ENCODE data around the gene PAMR1. TPM values are rescaled to one million over a fixed set of nuclear protein-coding genes. Genes with fewer than 3 reads are reported as not detected.

PAMR1 gene
- total RNA-seq, 1 experiment from 2014 or later: 0.62 TPM

GRCh38 chr11:35388061-35388460 is 137.4 kb downstream of the PAMR1 start:
- peaks cover 8% of the 10 kb centered on the region for H3K4me1 ChIP-seq (ENCODE audit: insufficient read depth, low read length, poor library complexity, severe bottlenecking)
- H3K36me3 ChIP-seq (ENCODE audit: insufficient read depth, low read length, poor library complexity, severe bottlenecking): no peaks in the 10 kb centered on the region
- intact Hi-C loops (cut with micrococcal nuclease; ENCODE audit: unreplicated experiment): no loop called here
- DNase-seq (ENCODE audit: low spot score): no peak
- H3K9me3 ChIP-seq (ENCODE audit: low read depth, low read length, poor library complexity, severe bottlenecking): no peaks in the 10 kb centered on the region
- no peak overlapping the region for H3K4me3 ChIP-seq (ENCODE audit: low read depth, low read length, poor library complexity, severe bottlenecking)
- ChIA-PET POLR2A (ENCODE audit: low non-redundant PET) (no interaction called here), CTCF (interaction anchor here (0.6 to 1.4 kb wide), 3 partner anchors 390 to 875 kb away, joined by 3 to 5 read pairs (median 4); no protein-coding TSS in a partner anchor)
- no peak overlapping the region for H3K27ac ChIP-seq (ENCODE audit: low read depth, low read length, poor library complexity, severe bottlenecking)
- TF ChIP-seq CTCF (conservative IDR thresholded peaks at IDR 0.05; ENCODE audit: low read depth, low read length): no peak
- TF ChIP-seq EZH2 (IDR thresholded peaks at IDR 0.05; ENCODE audit: borderline replicate concordance, low read depth, low read length, poor library complexity, severe bottlenecking): no peak
- H3K27me3 ChIP-seq (replicated peaks; ENCODE audit: insufficient read depth, low read depth, low read length, poor library complexity): peaks cover 19% of the 10 kb centered on the region
- BruUV-seq (replicated peaks): no TSS peak

- no peak overlapping the region for H3K4me3 ChIP-seq (ENCODE audit: low read depth, low read length, poor library complexity, severe bottlenecking)
- TF ChIP-seq EZH2 (IDR thresholded peaks at IDR 0.05; ENCODE audit: borderline replicate concordance, low read depth, low read length, poor library complexity, severe bottlenecking): no peak
- TF ChIP-seq CTCF (conservative IDR thresholded peaks at IDR 0.05; ENCODE audit: low read depth, low read length): no peak
- POLR2A ChIA-PET (ENCODE audit: low non-redundant PET): no interaction called here
- no peak overlapping the region for H3K27ac ChIP-seq (ENCODE audit: low read depth, low read length, poor library complexity, severe bottlenecking)
- CTCF ChIA-PET: interaction anchor here (0.8 to 1.4 kb wide), 2 partner anchors 390 to 461 kb away, joined by 4 to 5 read pairs; no protein-coding TSS in a partner anchor
- intact Hi-C loops (cut with micrococcal nuclease; ENCODE audit: unreplicated experiment): no loop called here
- H3K4me1 ChIP-seq (ENCODE audit: insufficient read depth, low read length, poor library complexity, severe bottlenecking): peaks cover under 1% of the 10 kb centered on the region
- BruUV-seq (replicated peaks): no TSS peak
- H3K36me3 ChIP-seq (ENCODE audit: insufficient read depth, low read length, poor library complexity, severe bottlenecking): no peaks in the 10 kb centered on the region
- H3K9me3 ChIP-seq (ENCODE audit: low read depth, low read length, poor library complexity, severe bottlenecking): no peaks in the 10 kb centered on the region
- peaks cover 24% of the 10 kb centered on the region for H3K27me3 ChIP-seq (replicated peaks; ENCODE audit: insufficient read depth, low read depth, low read length, poor library complexity)
- DNase-seq (ENCODE audit: low spot score): peak; percentile 35
Measured at GRCh38 chr11:35387111-35387982, 138.1 kb downstream of the PAMR1 start.

GRCh38 chr11:35383953-35384352 is 141.5 kb downstream of the PAMR1 start:
- ChIA-PET POLR2A (ENCODE audit: low non-redundant PET) (no interaction called here), CTCF (no interaction called here)
- H3K27me3 ChIP-seq (replicated peaks; ENCODE audit: insufficient read depth, low read depth, low read length, poor library complexity): peaks cover 53% of the 10 kb centered on the region
- H3K4me1 ChIP-seq (ENCODE audit: insufficient read depth, low read length, poor library complexity, severe bottlenecking): no peaks in the 10 kb centered on the region
- no peak for DNase-seq (ENCODE audit: low spot score)
- no peaks in the 10 kb centered on the region for H3K9me3 ChIP-seq (ENCODE audit: low read depth, low read length, poor library complexity, severe bottlenecking)
- TF ChIP-seq EZH2 (IDR thresholded peaks at IDR 0.05; ENCODE audit: borderline replicate concordance, low read depth, low read length, poor library complexity, severe bottlenecking): no peak
- no peak for TF ChIP-seq CTCF (conservative IDR thresholded peaks at IDR 0.05; ENCODE audit: low read depth, low read length)
- intact Hi-C loops (cut with micrococcal nuclease; ENCODE audit: unreplicated experiment): no loop called here
- H3K27ac ChIP-seq (ENCODE audit: low read depth, low read length, poor library complexity, severe bottlenecking): no peak overlapping the region
- H3K36me3 ChIP-seq (ENCODE audit: insufficient read depth, low read length, poor library complexity, severe bottlenecking): no peaks in the 10 kb centered on the region
- H3K4me3 ChIP-seq (ENCODE audit: low read depth, low read length, poor library complexity, severe bottlenecking): no peak overlapping the region
- BruUV-seq (replicated peaks): no TSS peak

Other genes starting within 250 kb of the PAMR1 start
- 0.11 TPM in 1 of 2 replicates, not detected in the other for gene SLC1A2, start 106.1 kb downstream of the PAMR1 start, total RNA-seq (2021)
- 40.4 and 50.1 TPM in 2 replicates for gene FJX1, start 92.8 kb upstream of the PAMR1 start, total RNA-seq (2021)
- gene TRIM44, start 137.2 kb upstream of the PAMR1 start, total RNA-seq (2021): 179 and 191 TPM in 2 replicates

Measured in A673 (cell line).